GM08714 (cell line): ENCODE measurements around the gene METTL27.
"Not testable (repeated sequence)": the region's sequence is repeated elsewhere in the genome, so short reads cannot be mapped to it uniquely, and the experiment has no call there.

Source experiments
- H3K4me3 ChIP-seq: fragments of 200-500 bp; sonication (Bioruptor generic); 2 replicates; pipeline ENCODE4 v1.5.1; 2014; ENCODE audit warnings: mild to moderate bottlenecking, low read length, inconsistent platforms
- ZNF274 ChIP-seq: IDR thresholded peaks from 2 replicates; pipeline ENCODE4 v1.6.1; 2012; ENCODE audit warnings: mild to moderate bottlenecking, low read depth, low read length

The METTL27 gene

GRCh38 chr7:73823873-73824592 lies 18.3 kb downstream of the METTL27 start:
- H3K4me3 ChIP-seq = no peak overlapping the region
- no peak for TF ChIP-seq ZNF274

- no peak overlapping the region for H3K4me3 ChIP-seq
- no peak for TF ChIP-seq ZNF274
These were observed 19.1 kb downstream of the METTL27 start for GRCh38 chr7:73823257-73823656.

- TF ChIP-seq ZNF274 = no peak
- H3K4me3 ChIP-seq = no peak overlapping the region
These were observed 19.8 kb downstream of the METTL27 start for GRCh38 chr7:73822319-73823173.

GRCh38 chr7:73821597-73822285 lies 20.6 kb downstream of the METTL27 start:
- H3K4me3 ChIP-seq = not testable (repeated sequence)

- no peak for TF ChIP-seq ZNF274
These were observed 22.3 kb downstream of the METTL27 start for GRCh38 chr7:73820013-73820412.

GRCh38 chr7:73817121-73817520 lies 25.2 kb downstream of the METTL27 start:
- H3K4me3 ChIP-seq = no peak overlapping the region
- TF ChIP-seq ZNF274 = no peak

More at GRCh38 chr7:73820013-73820412, 22.3 kb downstream of the METTL27 start:
- no peak overlapping the region for H3K4me3 ChIP-seq

GRCh38 chr7:73815436-73815835 lies 26.9 kb downstream of the METTL27 start:
- no peak overlapping the region for H3K4me3 ChIP-seq
- no peak for TF ChIP-seq ZNF274

GRCh38 chr7:73812996-73813395 lies 29.3 kb downstream of the METTL27 start:
- no peak for TF ChIP-seq ZNF274
- no peak overlapping the region for H3K4me3 ChIP-seq

GRCh38 chr7:73811760-73812168 lies 30.6 kb downstream of the METTL27 start:
- TF ChIP-seq ZNF274 = no peak
- no peak overlapping the region for H3K4me3 ChIP-seq

- H3K4me3 ChIP-seq = no peak overlapping the region
- no peak for TF ChIP-seq ZNF274
These were observed 31.3 kb downstream of the METTL27 start for GRCh38 chr7:73810998-73811360.

- TF ChIP-seq ZNF274 = no peak
- no peak overlapping the region for H3K4me3 ChIP-seq
These were observed 32.8 kb downstream of the METTL27 start for GRCh38 chr7:73809467-73809951.

- no peak for TF ChIP-seq ZNF274
These were observed 39.9 kb downstream of the METTL27 start for GRCh38 chr7:73802459-73802858.

GRCh38 chr7:73801577-73801976 lies 40.7 kb downstream of the METTL27 start:
- no peak for TF ChIP-seq ZNF274
- H3K4me3 ChIP-seq = no peak overlapping the region

More at GRCh38 chr7:73802459-73802858, 39.9 kb downstream of the METTL27 start:
- no peak overlapping the region for H3K4me3 ChIP-seq
